GM12891 (cell line): Measurements from ENCODE around the gene CYFIP1.

Experiments
- PAX5 ChIP-seq: IDR thresholded peaks from 2 replicates; pipeline ENCODE4 v1.6.1; 2011; ENCODE audit warnings: low read length, moderate library complexity, mild to moderate bottlenecking; ENCODE audit not compliant: insufficient read depth, severe bottlenecking
- POLR2A ChIP-seq: IDR thresholded peaks from 2 replicates; pipeline ENCODE4 v1.6.1; 2011; ENCODE audit warnings: low read depth, low read length, control low read depth
- POLR2AphosphoS5 ChIP-seq: IDR thresholded peaks from 2 replicates; pipeline ENCODE4 v1.6.1; 2011; ENCODE audit warnings: low read depth, low read length, control low read depth
- POU2F2 ChIP-seq: IDR thresholded peaks from 2 replicates; pipeline ENCODE4 v1.6.1; 2011; ENCODE audit warnings: low read depth, mild to moderate bottlenecking, control low read depth, low read length, moderate library complexity
- SPI1 ChIP-seq: IDR thresholded peaks from 2 replicates; pipeline ENCODE4 v1.6.1; 2011; ENCODE audit warnings: low read depth, low read length, control low read depth
- TAF1 ChIP-seq: IDR thresholded peaks from 2 replicates; pipeline ENCODE4 v1.6.1; 2011; ENCODE audit warnings: low read depth, low read length, control low read depth

GRCh38 chr15:22939652-22940061 lies 40.5 kb downstream of the CYFIP1 start:
- TF ChIP-seq TAF1 = no peak
- TF ChIP-seq POLR2A = no peak
- no peak for TF ChIP-seq SPI1
- no peak for TF ChIP-seq POLR2AphosphoS5
- no peak for TF ChIP-seq POU2F2
- no peak for TF ChIP-seq PAX5
